Measurements from ENCODE around the gene IQCM.

The IQCM gene

GRCh38 chr4:149465955-149466354 lies 349.7 kb downstream of the IQCM start:
- no peak overlapping the region for H3K27ac Mint-ChIP-seq
- no peaks in the 10 kb centered on the region for H3K4me1 Mint-ChIP-seq
- no peaks in the 10 kb centered on the region for H3K36me3 Mint-ChIP-seq (ENCODE audit: low read depth)
- no peak overlapping the region for H3K4me3 Mint-ChIP-seq
- peaks cover 3% of the 10 kb centered on the region for H3K27me3 Mint-ChIP-seq (ENCODE audit: low read depth)
- H3K9me3 Mint-ChIP-seq = peaks cover 13% of the 10 kb centered on the region
- TF ChIP-seq CTCF (IDR thresholded peaks at IDR 0.05; ENCODE audit: unreplicated experiment in 3 of 3) = no peak

GRCh38 chr4:149443537-149443936 lies 372.1 kb downstream of the IQCM start:
- H3K4me1 Mint-ChIP-seq = no peaks in the 10 kb centered on the region
- H3K9me3 Mint-ChIP-seq = no peaks in the 10 kb centered on the region
- no peaks in the 10 kb centered on the region for H3K27me3 Mint-ChIP-seq (ENCODE audit: low read depth)
- H3K4me3 Mint-ChIP-seq = no peak overlapping the region
- TF ChIP-seq CTCF (IDR thresholded peaks at IDR 0.05; ENCODE audit: unreplicated experiment in 3 of 3) = no peak
- H3K36me3 Mint-ChIP-seq (ENCODE audit: low read depth) = no peaks in the 10 kb centered on the region
- no peak overlapping the region for H3K27ac Mint-ChIP-seq

GRCh38 chr4:149441338-149441737 lies 374.3 kb downstream of the IQCM start:
- H3K36me3 Mint-ChIP-seq (ENCODE audit: low read depth) = no peaks in the 10 kb centered on the region
- no peak for TF ChIP-seq CTCF (IDR thresholded peaks at IDR 0.05; ENCODE audit: unreplicated experiment in 3 of 3)
- no peaks in the 10 kb centered on the region for H3K27me3 Mint-ChIP-seq (ENCODE audit: low read depth)
- no peak overlapping the region for H3K4me3 Mint-ChIP-seq
- no peaks in the 10 kb centered on the region for H3K4me1 Mint-ChIP-seq
- no peaks in the 10 kb centered on the region for H3K9me3 Mint-ChIP-seq
- no peak overlapping the region for H3K27ac Mint-ChIP-seq

- no peak overlapping the region for H3K27ac Mint-ChIP-seq
- no peaks in the 10 kb centered on the region for H3K9me3 Mint-ChIP-seq
- no peaks in the 10 kb centered on the region for H3K36me3 Mint-ChIP-seq (ENCODE audit: low read depth)
- no peaks in the 10 kb centered on the region for H3K27me3 Mint-ChIP-seq (ENCODE audit: low read depth)
- H3K4me1 Mint-ChIP-seq = no peaks in the 10 kb centered on the region
- no peak for TF ChIP-seq CTCF (IDR thresholded peaks at IDR 0.05; ENCODE audit: unreplicated experiment in 3 of 3)
- H3K4me3 Mint-ChIP-seq = no peak overlapping the region
These were observed 389.2 kb downstream of the IQCM start for GRCh38 chr4:149426461-149426860.

GRCh38 chr4:149409555-149409962 lies 406.1 kb downstream of the IQCM start:
- no peaks in the 10 kb centered on the region for H3K9me3 Mint-ChIP-seq
- peaks cover 4% of the 10 kb centered on the region for H3K27me3 Mint-ChIP-seq (ENCODE audit: low read depth)
- H3K36me3 Mint-ChIP-seq (ENCODE audit: low read depth) = no peaks in the 10 kb centered on the region
- H3K4me1 Mint-ChIP-seq = peaks cover 13% of the 10 kb centered on the region
- no peak for TF ChIP-seq CTCF (IDR thresholded peaks at IDR 0.05; ENCODE audit: unreplicated experiment in 3 of 3)
- no peak overlapping the region for H3K4me3 Mint-ChIP-seq
- no peak overlapping the region for H3K27ac Mint-ChIP-seq

GRCh38 chr4:149409146-149409545 lies 406.5 kb downstream of the IQCM start:
- peaks cover 4% of the 10 kb centered on the region for H3K27me3 Mint-ChIP-seq (ENCODE audit: low read depth)
- peaks cover 17% of the 10 kb centered on the region for H3K4me1 Mint-ChIP-seq
- H3K9me3 Mint-ChIP-seq = no peaks in the 10 kb centered on the region
- H3K4me3 Mint-ChIP-seq = no peak overlapping the region
- no peak overlapping the region for H3K27ac Mint-ChIP-seq
- no peak for TF ChIP-seq CTCF (IDR thresholded peaks at IDR 0.05; ENCODE audit: unreplicated experiment in 3 of 3)
- no peaks in the 10 kb centered on the region for H3K36me3 Mint-ChIP-seq (ENCODE audit: low read depth)

All from nephron (organoid).